ENCODE data around the gene BMPER.

BMPER gene

GRCh38 chr7:33888166-33888565 is 17.2 kb upstream of the BMPER start:
- no peak for DNase-seq (ENCODE audit: low spot score)

- no peak for DNase-seq (ENCODE audit: low spot score)
Measured at GRCh38 chr7:33892945-33893344, 12.4 kb upstream of the BMPER start.

GRCh38 chr7:33893377-33893776 is 12.0 kb upstream of the BMPER start:
- DNase-seq (ENCODE audit: low spot score) = no peak

- peak; percentile 81 for DNase-seq (ENCODE audit: low spot score)
Measured at GRCh38 chr7:33895025-33895804, 10.1 kb upstream of the BMPER start.

GRCh38 chr7:33900501-33900900 is 4.8 kb upstream of the BMPER start:
- DNase-seq (ENCODE audit: low spot score) = no peak

- DNase-seq (ENCODE audit: low spot score) = no peak
Measured at GRCh38 chr7:33901199-33901598, 4.1 kb upstream of the BMPER start.

GRCh38 chr7:33901847-33902246 is 3.5 kb upstream of the BMPER start:
- no peak for DNase-seq (ENCODE audit: low spot score)

GRCh38 chr7:33902746-33903145 is 2.6 kb upstream of the BMPER start:
- DNase-seq (ENCODE audit: low spot score) = no peak

- peak; percentile 64 for DNase-seq (ENCODE audit: low spot score)
Measured at GRCh38 chr7:33903791-33904680, 1.3 kb upstream of the BMPER start.

- peak; percentile 75 for DNase-seq (ENCODE audit: low spot score)
Measured at GRCh38 chr7:33904681-33905388, 504 bp upstream of the BMPER start.

GRCh38 chr7:33906697-33907096 is 1.4 kb downstream of the BMPER start:
- DNase-seq (ENCODE audit: low spot score) = no peak

- no peak for DNase-seq (ENCODE audit: low spot score)
Measured at GRCh38 chr7:33907625-33908024, 2.3 kb downstream of the BMPER start.

- no peak for DNase-seq (ENCODE audit: low spot score)
Measured at GRCh38 chr7:33909318-33909717, 4.0 kb downstream of the BMPER start.

GRCh38 chr7:33909755-33910154 is 4.4 kb downstream of the BMPER start:
- peak; percentile 45 for DNase-seq (ENCODE audit: low spot score)

GRCh38 chr7:33910756-33911155 is 5.4 kb downstream of the BMPER start:
- DNase-seq (ENCODE audit: low spot score) = no peak

GRCh38 chr7:33916357-33917081 is 11.2 kb downstream of the BMPER start:
- no peak for DNase-seq (ENCODE audit: low spot score)

GRCh38 chr7:33917661-33918060 is 12.3 kb downstream of the BMPER start:
- no peak for DNase-seq (ENCODE audit: low spot score)

- no peak for DNase-seq (ENCODE audit: low spot score)
Measured at GRCh38 chr7:33918438-33919143, 13.3 kb downstream of the BMPER start.

GRCh38 chr7:33919449-33919848 is 14.1 kb downstream of the BMPER start:
- DNase-seq (ENCODE audit: low spot score) = no peak

GRCh38 chr7:33921216-33921938 is 16.0 kb downstream of the BMPER start:
- peak; percentile 57 for DNase-seq (ENCODE audit: low spot score)

GRCh38 chr7:33922820-33923219 is 17.5 kb downstream of the BMPER start:
- no peak for DNase-seq (ENCODE audit: low spot score)

All from AG08396 (cell line).